Superior temporal gyrus (tissue), 1 donor: ENCODE data around the gene MGRN1.

Source experiments
- DNase-seq: peaks from one replicate; pipeline ENCODE4 v3.0.0-alpha.2; 2016; ENCODE audit errors: extremely low spot score

Gene MGRN1

GRCh38 chr16:4697848-4698291 is 73.2 kb downstream of the MGRN1 start:
- DNase-seq = no peak

GRCh38 chr16:4698321-4699045 is 73.9 kb downstream of the MGRN1 start:
- no peak for DNase-seq

GRCh38 chr16:4699046-4699556 is 74.5 kb downstream of the MGRN1 start:
- no peak for DNase-seq

GRCh38 chr16:4700380-4700996 is 75.9 kb downstream of the MGRN1 start:
- DNase-seq = no peak

- no peak for DNase-seq
Measured at GRCh38 chr16:4700997-4701743, 76.5 kb downstream of the MGRN1 start.

GRCh38 chr16:4701791-4702465 is 77.3 kb downstream of the MGRN1 start:
- no peak for DNase-seq

- DNase-seq = no peak
Measured at GRCh38 chr16:4702466-4702808, 77.8 kb downstream of the MGRN1 start.

- no peak for DNase-seq
Measured at GRCh38 chr16:4703906-4704305, 79.3 kb downstream of the MGRN1 start.

- no peak for DNase-seq
Measured at GRCh38 chr16:4704491-4704890, 79.9 kb downstream of the MGRN1 start.

- no peak for DNase-seq
Measured at GRCh38 chr16:4704913-4705312, 80.3 kb downstream of the MGRN1 start.

GRCh38 chr16:4706871-4707270 is 82.2 kb downstream of the MGRN1 start:
- DNase-seq = peak; percentile 25

GRCh38 chr16:4709481-4709880 is 84.9 kb downstream of the MGRN1 start:
- no peak for DNase-seq

- no peak for DNase-seq
Measured at GRCh38 chr16:4713663-4714501, 89.3 kb downstream of the MGRN1 start.

- DNase-seq = no peak
Measured at GRCh38 chr16:4714996-4715395, 90.4 kb downstream of the MGRN1 start.

GRCh38 chr16:4718466-4718865 is 93.8 kb downstream of the MGRN1 start:
- no peak for DNase-seq

- DNase-seq = no peak
Measured at GRCh38 chr16:4723071-4723767, 98.6 kb downstream of the MGRN1 start.

- no peak for DNase-seq
Measured at GRCh38 chr16:4724661-4725270, 100.1 kb downstream of the MGRN1 start.

- DNase-seq = no peak
Measured at GRCh38 chr16:4726616-4727015, 102.0 kb downstream of the MGRN1 start.

- no peak for DNase-seq
Measured at GRCh38 chr16:4728676-4729075, 104.0 kb downstream of the MGRN1 start.

GRCh38 chr16:4729876-4730275 is 105.2 kb downstream of the MGRN1 start:
- DNase-seq = no peak
